ENCODE results near the gene DGKG.

DGKG gene

GRCh38 chr3:186268616-186269448 is 93.2 kb downstream of the DGKG start:
- no peak for DNase-seq

- DNase-seq = no peak
Observed at GRCh38 chr3:186267758-186268157, 94.3 kb downstream of the DGKG start.

- no peak for DNase-seq
Observed at GRCh38 chr3:186264608-186265400, 97.2 kb downstream of the DGKG start.

- peak; percentile 21 for DNase-seq
Observed at GRCh38 chr3:186261638-186262037, 100.4 kb downstream of the DGKG start.

- DNase-seq = no peak
Observed at GRCh38 chr3:186260726-186261125, 101.3 kb downstream of the DGKG start.

- DNase-seq = peak; percentile 89
Observed at GRCh38 chr3:186259612-186260383, 102.2 kb downstream of the DGKG start.

- DNase-seq = no peak
Observed at GRCh38 chr3:186258968-186259367, 103.1 kb downstream of the DGKG start.

GRCh38 chr3:186257866-186258265 is 104.2 kb downstream of the DGKG start:
- DNase-seq = no peak

- peak; percentile 22 for DNase-seq
Observed at GRCh38 chr3:186255703-186256331, 106.2 kb downstream of the DGKG start.

- peak; percentile 95 for DNase-seq
Observed at GRCh38 chr3:186254676-186255650, 107.1 kb downstream of the DGKG start.

- peak; percentile 54 for DNase-seq
Observed at GRCh38 chr3:186251948-186252619, 110.0 kb downstream of the DGKG start.

- DNase-seq = no peak
Observed at GRCh38 chr3:186248850-186249249, 113.2 kb downstream of the DGKG start.

- DNase-seq = no peak
Observed at GRCh38 chr3:186247821-186248814, 113.9 kb downstream of the DGKG start.

GRCh38 chr3:186246941-186247340 is 115.1 kb downstream of the DGKG start:
- DNase-seq = no peak

GRCh38 chr3:186244016-186244415 is 118.0 kb downstream of the DGKG start:
- no peak for DNase-seq

- DNase-seq = peak; percentile 96
Observed at GRCh38 chr3:186241910-186242821, 119.9 kb downstream of the DGKG start.

- no peak for DNase-seq
Observed at GRCh38 chr3:186239321-186239720, 122.7 kb downstream of the DGKG start.

GRCh38 chr3:186237915-186238314 is 124.1 kb downstream of the DGKG start:
- no peak for DNase-seq
